ENCODE data around the gene SLC34A1.

SLC34A1 gene

DNA sequence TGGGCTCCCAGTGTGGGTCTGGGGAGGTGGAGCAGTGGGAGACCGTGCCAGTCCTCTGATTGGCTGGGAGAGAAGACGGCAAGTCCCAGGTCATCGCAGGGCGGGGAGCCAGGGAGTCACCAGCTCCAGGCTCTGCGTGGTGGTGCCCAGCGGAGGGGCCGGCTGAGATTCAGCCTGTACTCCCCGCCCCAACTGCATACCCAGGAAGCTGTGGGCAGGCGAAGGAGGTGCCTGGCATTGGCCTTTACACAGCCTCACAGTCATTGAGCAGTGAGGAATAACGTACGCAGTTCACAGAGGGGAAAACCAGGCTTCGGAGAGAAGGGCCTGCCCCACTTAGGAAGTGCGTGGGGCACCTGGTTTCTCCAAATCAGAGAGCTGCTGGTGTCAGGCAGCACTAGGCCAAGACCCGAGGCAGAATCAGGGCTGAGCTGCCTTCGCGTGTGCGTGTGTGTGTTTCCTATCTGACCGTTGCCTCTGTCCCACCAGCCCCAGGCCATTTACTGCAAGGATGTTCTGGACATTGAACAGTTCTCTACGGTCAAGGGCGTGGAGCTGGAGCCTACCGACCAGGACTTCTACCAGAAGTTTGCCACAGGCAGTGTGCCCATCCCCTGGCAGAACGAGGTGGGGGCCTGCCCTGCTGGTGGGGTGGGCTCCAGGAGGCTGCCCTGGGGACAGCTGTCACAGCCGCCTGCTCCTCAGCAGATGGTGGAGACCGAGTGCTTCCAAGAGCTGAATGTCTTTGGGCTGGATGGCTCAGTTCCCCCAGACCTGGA lies 56.2 kb downstream of the SLC34A1 start:
- no peak overlapping the region for H3K4me3 ChIP-seq
- TF ChIP-seq, protein P1, sequence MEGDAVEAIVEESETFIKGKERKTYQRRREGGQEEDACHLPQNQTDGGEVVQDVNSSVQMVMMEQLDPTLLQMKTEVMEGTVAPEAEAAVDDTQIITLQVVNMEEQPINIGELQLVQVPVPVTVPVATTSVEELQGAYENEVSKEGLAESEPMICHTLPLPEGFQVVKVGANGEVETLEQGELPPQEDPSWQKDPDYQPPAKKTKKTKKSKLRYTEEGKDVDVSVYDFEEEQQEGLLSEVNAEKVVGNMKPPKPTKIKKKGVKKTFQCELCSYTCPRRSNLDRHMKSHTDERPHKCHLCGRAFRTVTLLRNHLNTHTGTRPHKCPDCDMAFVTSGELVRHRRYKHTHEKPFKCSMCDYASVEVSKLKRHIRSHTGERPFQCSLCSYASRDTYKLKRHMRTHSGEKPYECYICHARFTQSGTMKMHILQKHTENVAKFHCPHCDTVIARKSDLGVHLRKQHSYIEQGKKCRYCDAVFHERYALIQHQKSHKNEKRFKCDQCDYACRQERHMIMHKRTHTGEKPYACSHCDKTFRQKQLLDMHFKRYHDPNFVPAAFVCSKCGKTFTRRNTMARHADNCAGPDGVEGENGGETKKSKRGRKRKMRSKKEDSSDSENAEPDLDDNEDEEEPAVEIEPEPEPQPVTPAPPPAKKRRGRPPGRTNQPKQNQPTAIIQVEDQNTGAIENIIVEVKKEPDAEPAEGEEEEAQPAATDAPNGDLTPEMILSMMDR (IDR thresholded peaks at IDR 0.05): no peak
- H3K27ac ChIP-seq: no peak overlapping the region
- DNase-seq (ENCODE audit: low spot score): no peak

DNA sequence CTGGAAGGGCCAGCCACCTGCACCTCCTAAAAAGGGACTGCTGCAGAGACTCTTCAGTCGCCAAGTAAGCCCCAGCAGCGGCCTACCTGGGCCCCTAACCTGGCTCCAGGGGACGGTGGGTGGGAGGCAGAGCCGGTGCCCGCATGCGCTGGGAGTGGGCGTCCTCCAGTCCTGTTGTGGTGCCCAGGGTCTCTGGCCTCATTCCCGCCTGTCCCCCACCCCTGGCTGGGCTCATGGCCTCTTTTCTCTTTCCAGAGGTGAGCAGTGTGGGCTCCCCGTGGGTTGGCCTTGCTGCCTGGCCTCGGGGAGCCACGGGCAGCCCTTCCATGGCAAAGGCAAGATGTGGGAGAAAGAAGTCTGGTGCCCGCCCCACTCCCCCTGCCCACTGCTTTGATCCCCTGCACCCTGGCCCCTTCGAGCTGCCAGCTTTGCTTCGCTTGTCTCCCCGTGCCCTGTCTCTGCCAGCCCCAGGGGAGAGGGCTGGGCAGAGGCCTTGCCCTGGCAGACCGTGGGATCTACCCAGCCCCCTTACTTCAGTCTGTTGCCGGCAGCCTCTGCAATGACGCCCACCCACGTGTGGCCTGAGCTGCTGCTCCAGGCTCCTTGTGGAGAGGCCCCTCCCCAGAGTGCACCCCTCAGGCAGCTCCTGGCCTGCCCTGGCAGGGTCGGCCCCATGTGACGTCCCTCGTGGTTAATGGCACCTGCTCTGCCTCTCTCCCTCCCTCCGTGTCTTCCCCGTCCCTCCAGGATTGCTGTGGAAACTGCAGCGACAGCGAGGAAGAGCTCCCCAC lies 57.0 kb downstream of the SLC34A1 start:
- H3K27ac ChIP-seq: no peak overlapping the region
- DNase-seq (ENCODE audit: low spot score): no peak
- H3K4me3 ChIP-seq: no peak overlapping the region
- TF ChIP-seq, protein P1 (IDR thresholded peaks at IDR 0.05): no peak

DNA sequence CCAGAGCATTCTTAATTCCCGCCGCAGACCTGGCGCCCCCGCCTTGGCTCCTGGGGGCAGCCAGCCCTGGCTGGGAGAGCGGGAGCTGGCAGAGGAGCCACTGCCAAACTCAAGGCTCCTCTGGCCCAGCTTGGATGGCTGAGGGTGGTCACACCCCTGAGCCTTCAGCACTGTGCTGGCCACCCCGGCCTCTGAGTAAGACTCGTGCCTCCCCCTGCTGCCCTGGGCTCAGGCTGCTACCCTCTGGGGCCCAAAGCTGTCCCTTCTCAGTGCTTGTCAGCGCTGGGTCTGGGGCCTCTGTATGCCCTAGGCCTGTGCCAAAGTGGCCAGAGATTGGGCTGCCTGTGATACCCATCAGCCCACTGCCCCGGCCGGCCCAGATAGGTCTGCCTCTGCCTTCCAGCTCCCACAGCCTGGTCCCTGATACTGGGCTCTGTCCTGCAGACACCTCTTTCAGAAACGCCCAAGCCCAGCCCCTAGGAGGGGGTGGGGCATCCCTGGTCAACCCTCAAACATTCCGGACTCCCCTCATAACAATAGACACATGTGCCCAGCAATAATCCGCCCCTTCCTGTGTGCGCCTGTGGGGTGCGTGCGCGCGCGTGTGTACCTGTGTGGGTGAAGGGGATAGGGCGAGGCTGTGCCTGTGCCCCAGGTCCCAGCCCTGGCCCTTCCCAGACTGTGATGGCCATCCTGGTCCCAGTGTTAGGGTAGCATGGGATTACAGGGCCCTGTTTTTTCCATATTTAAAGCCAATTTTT lies 58.0 kb downstream of the SLC34A1 start:
- TF ChIP-seq, protein P1 (IDR thresholded peaks at IDR 0.05): no peak
- H3K4me3 ChIP-seq: no peak overlapping the region
- no peak overlapping the region for H3K27ac ChIP-seq
- no peak for DNase-seq (ENCODE audit: low spot score)

DNA sequence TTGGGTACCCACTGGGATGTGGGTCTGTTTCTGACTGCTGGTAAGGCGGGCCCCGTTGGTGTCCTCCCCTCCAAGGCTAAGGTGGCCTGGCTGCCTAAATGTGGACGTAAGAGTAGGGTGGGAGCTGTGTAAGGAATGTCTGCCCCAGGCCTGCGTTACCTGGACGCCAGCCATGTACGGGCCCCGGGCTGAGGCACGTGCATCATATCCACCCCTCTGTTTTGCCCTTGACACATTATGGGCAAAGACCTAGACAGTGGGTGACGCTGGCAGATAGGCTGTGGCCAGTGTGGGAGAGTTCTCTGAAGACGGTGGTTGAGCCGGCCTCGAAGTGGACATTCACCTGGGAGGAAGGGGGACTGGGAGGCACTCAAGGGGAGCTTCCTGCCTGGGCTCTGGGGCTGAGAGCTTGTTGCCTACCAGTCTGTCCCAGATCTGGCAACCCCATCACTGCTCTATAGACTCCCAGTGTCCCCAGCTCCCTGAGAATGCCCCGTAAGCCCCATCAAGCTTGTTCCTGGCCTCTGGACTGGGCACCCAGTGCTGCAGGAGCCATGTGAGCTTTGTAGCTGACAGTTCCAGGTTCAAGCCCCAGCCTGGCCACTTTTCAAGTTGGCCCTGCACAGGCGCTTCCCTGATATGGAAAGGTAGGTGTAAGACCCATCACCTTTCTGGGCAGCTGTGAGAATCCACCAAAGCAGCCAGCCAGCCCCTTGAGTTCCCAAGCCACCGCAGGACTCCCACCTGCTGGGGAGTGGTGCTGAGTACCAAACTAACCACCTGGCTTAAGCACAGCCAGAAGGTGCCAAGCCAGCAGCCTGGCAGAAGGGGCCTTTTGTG lies 59.1 kb downstream of the SLC34A1 start:
- H3K27ac ChIP-seq: no peak overlapping the region
- H3K4me3 ChIP-seq: no peak overlapping the region
- DNase-seq (ENCODE audit: low spot score): no peak
- TF ChIP-seq, protein P1 (IDR thresholded peaks at IDR 0.05): no peak

DNA sequence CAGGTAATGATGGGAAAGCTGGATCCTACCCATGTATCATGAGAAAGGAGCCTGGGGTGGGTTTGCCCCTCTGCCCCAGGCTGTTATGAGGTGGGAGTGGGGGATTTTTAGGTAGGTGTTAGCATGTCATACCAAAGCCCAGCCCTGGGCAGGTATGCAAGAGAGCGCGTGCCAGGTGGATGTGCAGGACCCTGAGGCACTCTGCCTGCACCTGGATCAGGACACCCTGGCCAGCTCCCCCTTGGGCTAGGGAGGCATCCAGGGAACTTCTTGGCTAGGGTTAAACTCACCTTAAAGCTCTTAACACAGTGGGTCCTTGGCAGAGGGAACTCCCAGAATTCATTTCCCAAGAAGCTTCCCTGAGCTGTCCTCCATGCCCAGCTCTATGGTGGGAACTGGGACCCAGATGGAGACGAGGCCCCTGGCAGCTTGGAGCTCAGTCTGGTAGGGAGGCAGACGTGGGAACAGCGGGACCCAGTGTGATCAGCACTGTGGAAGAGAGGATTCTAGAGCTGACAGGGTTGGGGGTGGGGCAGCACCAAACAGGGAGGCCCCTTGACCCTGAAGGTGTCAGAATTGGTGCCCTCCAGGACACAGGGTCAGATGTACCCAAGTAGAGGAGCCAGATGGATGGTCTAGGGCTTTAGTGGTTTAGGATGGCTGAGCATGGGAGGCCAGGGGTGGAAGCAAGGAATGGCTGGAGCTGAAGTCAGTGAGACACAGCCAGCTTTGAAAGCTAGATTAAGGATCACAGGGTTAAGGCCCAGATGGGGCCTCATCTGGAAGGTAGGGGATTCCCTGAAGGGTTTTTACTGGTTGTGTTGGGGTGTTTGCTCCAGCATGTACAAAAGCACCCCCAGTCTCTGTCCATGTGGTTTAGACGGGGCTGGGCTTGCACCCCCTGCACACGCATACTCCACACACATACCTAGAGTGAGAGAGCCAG lies 60.1 kb downstream of the SLC34A1 start:
- TF ChIP-seq, protein P1 (IDR thresholded peaks at IDR 0.05): no peak
- H3K27ac ChIP-seq: no peak overlapping the region
- DNase-seq (ENCODE audit: low spot score): no peak

More for the DNA sequence above, 60.1 kb downstream of the SLC34A1 start:
- H3K4me3 ChIP-seq: no peak overlapping the region
